Endometrial microvascular endothelial cells (primary cell): ENCODE measurements around the gene IGFBPL1. TPM values are rescaled to one million over a fixed set of nuclear protein-coding genes. Genes with fewer than 3 reads are reported as not detected.

Experiments used
- in situ Hi-C: cut with HindIII; loops from 2 replicates; pipeline ENCODE4 v1.10.0; 2017; ENCODE audit warnings: low sequenced_read_pairs, low pct_unique_long_range_greater_than_20kb; ENCODE audit errors: inconsistent ontology term
- total RNA-seq: library from RNA; depleted of rRNA; stranded (reverse); fragments of >200 nt; gene quantifications from one replicate; pipeline ENCODE4 v1.2.3, GENCODE V29; 2015; ENCODE audit errors: inconsistent ontology term

IGFBPL1 gene
- total RNA-seq, 1 donor from 2014 or later = not detected

DNA sequence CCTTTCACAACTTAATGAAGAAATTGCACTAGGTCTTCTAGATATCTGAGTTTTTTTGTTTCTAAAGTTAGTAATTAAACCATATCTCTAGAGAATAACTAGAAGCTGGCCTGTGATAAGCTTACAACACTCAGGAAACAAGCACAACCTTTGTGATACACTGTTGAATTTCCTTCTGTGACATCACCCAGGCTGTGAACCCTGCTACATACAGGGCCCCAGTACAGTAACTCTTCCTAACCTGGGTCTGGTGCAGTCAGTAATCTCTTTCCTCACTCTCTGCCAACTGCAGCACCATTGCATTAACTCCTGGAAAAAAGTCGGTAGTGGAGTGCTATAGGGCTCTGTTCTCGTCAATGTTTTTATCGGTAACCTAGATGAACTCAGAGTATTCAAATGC lies 10.6 kb upstream of the IGFBPL1 start:
- in situ Hi-C loops = no loop called here

DNA sequence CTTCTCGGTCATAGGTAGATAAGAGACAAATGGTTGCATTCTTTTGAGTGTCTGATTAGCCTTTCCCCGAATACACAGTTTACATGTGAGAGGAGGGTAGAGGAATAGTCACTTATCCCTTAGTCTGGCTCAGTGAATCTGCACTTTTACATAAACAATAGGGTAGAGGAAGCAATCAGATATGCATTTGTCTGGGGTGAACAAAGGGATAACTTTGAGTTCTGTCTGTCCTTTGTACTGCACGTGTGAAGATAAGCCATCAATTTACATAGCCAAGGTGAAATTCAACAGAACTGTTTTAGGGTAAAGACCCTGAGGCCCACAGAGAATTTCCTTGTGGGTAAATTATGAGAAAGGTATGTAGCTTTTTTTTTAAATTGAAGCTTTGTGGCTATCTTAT lies 10.1 kb upstream of the IGFBPL1 start:
- in situ Hi-C loops = no loop called here

DNA sequence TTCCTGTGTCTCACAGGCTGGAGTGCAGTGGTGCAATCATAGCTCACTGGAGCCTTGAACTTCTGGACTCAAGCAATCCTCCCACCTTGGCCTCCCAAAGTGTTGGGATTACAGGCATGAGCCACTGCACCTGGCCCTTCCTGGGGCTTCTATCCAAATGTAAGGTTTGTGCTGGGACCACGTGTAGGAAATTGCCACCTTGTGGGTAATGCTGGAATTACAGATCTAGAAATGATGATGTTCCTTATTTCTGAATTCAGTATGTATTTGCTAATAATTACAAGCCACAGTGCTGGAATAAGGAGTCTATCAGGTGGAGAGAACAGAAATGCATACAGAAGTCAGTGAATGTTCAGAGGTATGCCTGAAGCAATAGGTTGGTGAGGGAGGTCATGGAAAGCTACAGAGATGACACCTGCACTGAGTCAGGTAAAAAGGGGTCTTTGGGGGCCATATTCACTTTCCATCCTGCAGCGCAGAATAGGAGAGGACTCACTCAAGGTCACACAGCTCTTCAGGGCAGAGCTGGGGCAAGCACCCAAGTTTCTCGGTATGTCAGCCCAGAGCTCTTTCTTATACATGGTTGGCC lies 8.8 kb upstream of the IGFBPL1 start:
- in situ Hi-C loops = no loop called here

DNA sequence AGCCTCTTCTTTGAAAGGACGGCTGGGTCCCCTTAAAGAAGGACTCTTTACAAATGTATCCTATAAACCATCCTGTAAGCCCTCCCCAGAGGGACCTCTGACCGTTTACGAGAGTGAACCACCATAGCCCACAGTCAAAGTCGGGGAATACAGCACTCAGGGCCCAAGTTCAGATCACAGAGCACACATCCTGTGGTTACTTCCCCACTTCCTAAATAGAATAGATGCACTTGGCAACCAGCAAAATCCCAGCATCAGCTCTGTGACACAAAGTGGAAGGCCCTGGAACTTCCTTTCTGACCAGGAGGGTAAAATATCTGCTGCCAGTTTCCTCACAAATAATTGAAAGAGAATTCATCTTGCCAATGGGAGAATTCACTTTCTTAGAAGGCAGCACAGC lies 6.9 kb upstream of the IGFBPL1 start:
- in situ Hi-C loops = no loop called here

DNA sequence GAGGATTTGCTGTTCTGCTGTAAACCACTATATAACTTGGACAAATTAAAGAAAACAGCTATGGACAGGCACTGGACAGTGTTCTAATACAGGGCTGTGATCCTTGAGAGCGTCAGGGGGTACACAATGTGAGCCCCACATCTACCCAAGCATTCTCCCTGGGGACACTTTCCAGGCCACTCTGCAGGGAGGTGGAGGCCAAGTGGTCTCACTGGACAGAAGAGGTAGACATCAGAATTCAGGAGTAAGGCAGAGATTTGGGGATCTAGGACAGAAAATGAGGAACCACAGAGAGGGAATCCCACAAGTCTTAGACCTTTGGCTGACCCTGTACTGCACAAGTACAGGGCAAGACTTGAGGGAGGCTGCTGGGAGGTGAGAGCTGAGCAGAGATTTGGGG lies 3.8 kb upstream of the IGFBPL1 start:
- in situ Hi-C loops = no loop called here

DNA sequence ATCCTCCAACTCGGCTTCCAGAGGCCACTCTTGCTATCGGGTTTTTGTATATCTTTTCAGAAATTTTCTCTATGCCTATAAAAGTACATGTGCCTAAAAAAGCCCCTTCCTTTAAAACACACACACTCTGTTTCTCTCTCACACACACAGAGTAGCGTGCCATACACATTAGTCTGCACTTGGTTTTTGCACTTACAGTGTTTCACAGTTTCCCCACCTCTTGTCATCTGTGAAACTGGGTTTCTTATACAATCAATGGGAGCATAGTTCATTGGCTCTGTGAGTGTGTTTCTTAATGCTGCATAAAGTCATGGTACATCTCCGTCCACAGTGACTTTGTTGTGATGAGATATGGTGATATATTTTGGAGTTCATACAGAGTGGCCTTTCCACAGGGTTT lies 664 bp upstream of the IGFBPL1 start:
- in situ Hi-C loops = no loop called here

DNA sequence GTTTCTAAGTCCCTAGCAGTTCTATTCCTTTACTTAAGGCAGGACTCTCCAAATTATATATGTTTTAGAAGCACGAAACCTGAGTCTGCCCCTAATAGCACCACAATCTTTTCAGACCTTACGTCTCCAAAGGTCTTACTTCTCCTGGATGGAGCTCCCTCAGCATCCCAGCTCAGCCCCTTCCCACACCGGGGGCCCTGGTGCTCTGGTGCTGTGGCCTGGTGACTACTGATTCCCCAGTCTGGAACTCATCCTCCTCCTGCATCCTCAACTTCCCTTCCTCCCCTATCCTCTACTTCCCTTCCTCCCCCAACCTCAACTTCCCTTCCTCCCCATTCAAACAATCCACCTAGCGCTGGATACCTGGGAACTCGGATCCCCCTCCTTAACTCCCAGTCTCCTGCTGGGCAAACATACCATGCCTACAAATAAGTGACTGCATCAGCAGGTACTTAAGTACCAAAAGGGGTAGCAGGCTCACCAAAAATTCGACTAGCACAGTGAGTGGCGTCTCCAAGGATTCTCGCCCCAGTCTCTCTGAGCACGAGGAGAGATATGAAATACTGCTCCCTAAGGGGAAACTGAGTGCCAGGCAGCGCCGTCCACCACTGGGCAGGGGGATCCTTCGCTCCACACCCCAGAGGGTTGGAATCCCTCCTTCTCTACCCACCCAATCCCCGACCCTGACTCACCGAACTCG lies 831 bp downstream of the IGFBPL1 start:
- in situ Hi-C loops = no loop called here

DNA sequence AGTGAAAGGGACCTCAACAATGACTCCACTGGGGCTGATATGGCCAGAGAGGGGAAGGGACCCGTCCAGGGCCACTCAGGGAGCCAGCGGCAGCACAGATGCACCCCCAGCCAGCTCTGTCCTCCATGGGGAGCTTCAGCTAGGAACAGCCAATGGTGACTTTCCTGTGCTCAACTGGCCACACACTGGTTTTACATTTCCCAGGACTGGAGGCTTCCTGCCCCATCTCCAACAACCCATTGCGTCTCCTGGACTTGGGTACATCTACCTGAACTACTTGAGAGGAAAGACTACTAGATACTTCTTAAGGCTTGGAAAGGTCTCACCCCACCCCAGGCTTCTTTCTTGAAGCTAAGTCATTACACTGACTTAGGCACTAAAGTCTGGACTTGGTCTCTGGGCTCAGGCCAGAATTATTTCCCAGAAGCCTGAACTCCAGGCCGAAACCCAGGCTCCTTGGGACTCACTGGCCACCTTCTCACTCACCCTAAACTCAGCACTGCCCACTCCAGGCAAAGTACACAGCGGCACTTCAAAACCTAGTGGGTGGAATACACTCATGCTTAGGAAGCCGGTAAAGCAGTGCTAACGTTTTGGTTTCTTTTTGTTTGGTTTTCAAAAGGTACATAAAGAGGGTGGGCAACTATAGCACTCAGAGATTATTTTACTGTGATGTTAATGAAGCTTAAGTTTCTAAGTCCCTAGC lies 1.5 kb downstream of the IGFBPL1 start:
- in situ Hi-C loops = no loop called here

DNA sequence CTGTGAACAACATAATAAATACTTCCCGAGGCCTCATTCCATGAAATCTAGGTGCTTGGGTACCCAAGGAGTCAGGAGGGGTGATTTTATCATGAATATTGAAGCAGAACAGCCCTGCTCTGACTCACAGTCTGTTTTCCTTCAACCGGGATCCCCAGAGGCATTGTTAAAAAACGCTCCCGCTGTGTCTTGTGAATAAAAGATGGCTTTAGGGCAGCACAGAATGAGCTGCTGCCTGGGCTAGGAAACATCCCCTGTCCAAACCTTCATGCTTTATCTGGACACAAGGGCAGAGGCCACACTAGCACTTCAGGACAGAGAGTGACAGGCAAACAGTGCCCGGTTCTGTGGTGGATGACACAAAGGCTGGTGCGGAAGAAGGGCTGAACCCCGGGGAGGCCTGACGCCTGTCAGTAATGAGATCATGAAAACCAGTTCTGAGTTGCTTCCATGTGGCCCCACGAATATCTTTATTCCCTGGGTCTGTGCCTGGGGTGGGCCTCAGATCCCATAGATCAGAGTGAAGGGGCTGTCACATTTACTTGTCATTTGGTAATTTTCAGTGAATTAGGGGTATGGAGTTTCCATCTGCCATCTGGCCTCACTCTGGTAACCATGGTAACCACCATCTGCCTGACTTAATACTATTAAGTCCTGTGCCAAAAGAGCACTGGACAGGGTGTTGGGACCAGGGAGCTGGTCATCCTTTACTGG lies 2.6 kb downstream of the IGFBPL1 start:
- in situ Hi-C loops = no loop called here

DNA sequence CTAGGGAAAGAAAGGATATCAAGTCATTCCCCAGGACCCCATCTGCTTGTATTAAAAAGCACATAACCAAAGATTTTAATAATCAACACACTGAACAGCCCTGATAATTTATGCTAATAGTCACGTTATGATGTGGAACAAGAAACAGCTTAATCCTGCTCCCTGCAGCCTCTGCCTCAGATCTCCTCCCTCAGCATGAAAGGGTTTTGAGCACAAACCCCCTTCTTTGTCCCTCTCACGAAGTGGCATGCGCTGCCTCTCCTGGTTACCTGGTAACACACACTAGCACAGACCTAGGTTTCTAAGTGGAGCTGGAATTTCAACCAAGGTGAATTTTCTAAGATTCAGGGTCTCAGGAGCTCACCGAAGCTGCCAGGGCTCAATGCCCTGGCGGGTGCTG lies 5.1 kb downstream of the IGFBPL1 start:
- in situ Hi-C loops = no loop called here

DNA sequence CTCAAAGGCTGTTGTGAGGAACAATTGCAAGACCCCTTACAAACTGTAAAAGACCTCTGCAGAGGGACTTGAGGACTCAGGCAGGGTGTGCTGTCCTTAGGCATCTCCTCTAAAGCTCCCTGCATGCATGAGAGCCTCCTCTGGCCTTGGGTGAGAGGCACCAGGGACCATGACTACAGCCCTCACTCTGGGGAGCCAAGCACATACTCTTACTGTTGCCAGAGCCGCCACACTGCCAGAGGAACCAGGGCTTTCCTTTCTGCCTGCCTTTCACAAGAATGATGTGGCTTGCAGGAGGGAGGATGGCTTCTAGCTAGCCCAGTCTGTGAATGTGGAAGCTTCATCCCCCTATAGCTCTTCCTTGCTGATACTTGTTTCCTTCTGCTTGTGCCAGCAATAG lies 5.9 kb downstream of the IGFBPL1 start:
- in situ Hi-C loops = no loop called here

DNA sequence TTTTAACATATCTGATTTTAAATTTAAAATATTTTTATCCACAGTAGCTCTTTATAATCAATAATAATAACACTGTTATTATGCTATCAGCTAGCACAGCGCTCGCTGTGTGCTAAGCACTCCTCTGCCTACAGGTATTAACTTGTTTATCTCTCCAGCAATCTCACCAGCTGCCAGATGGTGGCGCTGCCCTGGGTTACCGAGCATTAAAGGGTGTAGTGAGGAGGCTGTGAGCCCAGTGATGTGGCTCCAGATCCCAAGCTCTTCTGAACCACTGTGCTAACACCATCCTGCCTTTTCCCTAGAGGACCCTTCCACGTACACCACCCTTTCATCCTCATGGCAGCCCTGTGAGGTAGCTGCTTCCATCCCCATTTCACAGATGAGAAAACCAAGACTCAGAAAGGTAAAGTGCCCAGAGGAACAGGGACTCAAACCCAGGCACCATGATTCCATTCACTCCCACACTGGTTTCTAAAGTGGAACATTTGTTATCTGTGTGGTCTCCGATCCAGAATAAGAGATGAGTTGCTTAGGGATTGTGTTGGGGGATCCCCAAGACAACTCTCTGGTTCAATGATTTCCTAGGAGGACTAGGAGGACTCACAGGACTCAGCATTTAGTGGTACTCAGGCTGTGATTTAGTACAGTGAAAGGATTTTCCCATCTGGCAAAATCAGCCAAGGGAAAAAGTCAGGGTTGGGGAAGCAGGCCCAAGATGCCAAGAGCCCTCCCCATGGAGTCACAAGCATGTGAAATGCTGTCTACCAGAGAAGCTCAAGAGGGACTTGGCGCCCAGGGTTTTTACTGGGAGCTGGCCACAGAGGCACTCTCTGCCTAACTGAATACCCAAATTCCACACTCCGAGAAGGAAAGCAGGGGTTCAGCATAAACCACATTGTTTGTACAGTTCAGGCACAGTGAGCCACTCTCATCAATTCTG lies 7.0 kb downstream of the IGFBPL1 start:
- in situ Hi-C loops = no loop called here

DNA sequence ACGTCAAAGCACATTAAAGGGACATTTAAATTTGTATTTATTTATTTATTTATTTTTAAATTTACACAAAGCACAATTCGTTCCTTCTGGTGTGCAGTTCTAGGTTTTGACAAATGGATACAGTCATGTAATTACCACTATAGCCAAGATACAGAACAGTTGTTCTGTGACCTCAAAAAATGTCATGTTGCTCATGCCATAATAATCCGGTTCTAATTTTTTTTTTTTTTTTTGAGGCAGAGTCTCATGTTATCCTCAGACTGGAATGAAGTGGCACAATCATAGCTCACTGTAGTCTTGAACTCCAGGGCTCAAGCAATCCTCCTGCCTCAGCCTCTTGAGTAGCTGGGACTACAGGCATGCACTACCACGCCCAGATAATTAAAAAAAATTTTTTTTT lies 7.8 kb downstream of the IGFBPL1 start:
- in situ Hi-C loops = no loop called here

DNA sequence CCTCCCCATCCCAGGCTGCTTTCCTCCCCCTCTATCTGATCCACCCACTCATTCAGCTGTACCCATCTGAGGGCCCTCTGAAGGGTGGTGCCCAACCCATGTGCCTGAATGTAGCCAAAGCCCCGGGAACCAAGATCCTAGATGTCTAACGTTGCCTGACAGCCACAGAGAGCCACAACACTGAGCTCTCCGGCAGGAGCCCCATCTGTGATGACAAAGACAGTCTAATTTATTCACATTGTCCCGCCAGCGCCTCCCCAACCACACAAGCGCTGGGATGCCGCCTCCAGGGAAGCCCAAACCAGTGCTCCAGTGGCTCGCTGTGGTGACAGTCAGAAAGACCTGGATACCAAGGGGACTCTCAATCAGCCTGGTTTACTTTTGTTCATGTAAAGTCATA lies 8.4 kb downstream of the IGFBPL1 start:
- in situ Hi-C loops = no loop called here

DNA sequence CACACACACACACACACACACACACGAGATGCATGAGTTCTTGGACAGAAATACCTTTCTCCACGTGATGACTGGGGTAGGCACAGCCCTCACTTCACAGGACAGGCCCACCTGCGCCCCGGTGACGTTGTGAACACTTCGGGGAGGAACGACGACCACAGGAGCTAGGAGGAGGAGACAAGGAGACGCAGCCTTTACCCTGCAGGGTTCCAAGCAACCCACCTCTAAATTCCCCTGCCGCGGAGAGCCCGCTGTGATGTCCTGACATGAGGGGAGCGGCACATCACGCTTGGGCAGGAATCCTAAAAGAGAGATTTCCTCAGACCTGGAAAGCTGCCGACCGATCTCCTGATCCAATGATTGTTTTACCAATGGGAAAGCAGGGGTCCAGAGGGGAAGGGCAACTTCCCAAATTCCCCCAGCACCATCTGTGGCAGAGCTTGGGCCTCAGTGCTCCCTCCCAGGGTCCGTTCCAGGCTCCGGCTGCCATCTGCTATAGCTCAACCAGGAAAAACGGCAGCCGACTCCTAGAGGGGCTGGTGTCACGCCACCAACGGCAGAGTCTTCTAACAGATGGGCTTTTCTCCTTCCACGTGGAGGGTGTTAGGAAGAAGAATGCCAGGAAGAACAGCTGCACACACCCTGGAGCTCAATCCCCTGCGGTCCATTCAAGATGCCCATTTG lies 10.1 kb downstream of the IGFBPL1 start:
- in situ Hi-C loops = no loop called here

DNA sequence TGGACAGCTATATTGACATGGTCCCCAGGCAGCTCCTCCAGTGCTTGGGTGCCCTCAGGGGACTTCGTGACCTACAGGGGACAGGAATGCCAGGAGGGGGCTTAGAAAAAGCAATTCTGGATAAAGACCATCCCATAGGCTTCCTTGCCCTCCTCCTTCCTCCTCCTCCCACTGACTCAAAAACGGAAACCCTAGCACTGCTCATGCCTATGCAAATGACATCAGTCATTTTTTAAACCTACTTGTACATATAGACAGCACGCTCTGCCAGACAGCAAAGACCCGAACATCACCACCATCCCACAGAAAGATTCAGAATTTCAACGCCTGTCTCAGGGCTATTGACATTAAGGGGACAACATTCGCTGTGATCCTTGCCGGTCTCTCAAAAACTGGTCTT lies 11.0 kb downstream of the IGFBPL1 start:
- in situ Hi-C loops = no loop called here

DNA sequence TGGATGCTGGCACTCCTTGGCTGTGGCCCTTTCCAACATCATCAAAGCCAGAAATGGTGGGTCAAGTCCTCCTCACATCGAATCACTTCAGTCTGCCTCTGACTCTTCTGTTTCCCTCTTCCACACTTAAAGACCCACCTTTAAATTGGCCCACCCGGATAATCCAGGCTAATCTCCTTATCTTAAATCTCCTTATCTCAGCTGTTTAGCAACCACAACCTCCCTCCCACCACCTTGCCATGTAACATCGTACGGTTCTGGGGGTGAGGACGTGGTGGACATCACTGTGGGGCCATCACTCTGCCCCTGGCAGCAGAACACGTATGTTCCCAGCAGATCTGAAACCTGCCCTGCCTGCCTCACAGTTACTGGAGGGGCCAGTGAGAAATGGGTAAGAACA lies 11.5 kb downstream of the IGFBPL1 start:
- in situ Hi-C loops = no loop called here

DNA sequence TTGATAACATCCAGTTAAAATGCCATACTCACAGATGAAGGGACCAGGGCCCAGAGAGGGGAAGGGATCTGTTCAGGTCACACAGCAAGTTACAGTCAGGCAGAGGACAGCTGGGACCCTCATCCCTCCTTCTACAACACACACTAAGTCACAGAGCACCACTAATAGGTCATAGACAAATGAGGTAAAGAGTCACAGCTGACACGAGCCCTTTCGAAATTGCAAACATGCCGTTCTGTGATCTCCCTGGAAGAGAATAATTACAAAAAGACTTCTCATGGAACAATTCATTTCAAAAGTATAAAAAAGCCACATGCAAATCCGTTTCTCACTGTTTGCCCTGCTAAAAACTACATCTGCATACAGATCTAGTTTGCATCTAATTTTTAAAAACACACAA lies 15.5 kb downstream of the IGFBPL1 start:
- in situ Hi-C loops = no loop called here
